ENCODE measurements around the gene MLN.

Gene MLN

GRCh38 chr6:33841070-33841469 is 37.3 kb upstream of the MLN start:
- H3K4me3 ChIP-seq (ENCODE audit: low read depth in 1 of 2, low read length in 2 of 2), result no peak overlapping the region
- H2AFZ ChIP-seq (ENCODE audit: low read depth, low read length), result no peak overlapping the region
- no peak for DNase-seq
- no peaks in the 10 kb centered on the region for H3K27me3 ChIP-seq (ENCODE audit: insufficient read depth, low read length, poor library complexity)
- no peaks in the 10 kb centered on the region for H3K9me3 ChIP-seq (ENCODE audit: insufficient read depth, low read length, severe bottlenecking)
- no peak overlapping the region for H3K9ac ChIP-seq (ENCODE audit: low read depth, low read length)
- no peaks in the 10 kb centered on the region for H3K79me2 ChIP-seq (ENCODE audit: insufficient read depth, low read length)
- TF ChIP-seq CTCF (IDR thresholded peaks at IDR 0.05; ENCODE audit: borderline replicate concordance, extremely low read depth, low read length, poor library complexity, severe bottlenecking) (no peak), EZH2 (IDR thresholded peaks at IDR 0.05; ENCODE audit: borderline replicate concordance, low read depth, low read length, severe bottlenecking) (no peak)
- 0 out of 2 replicates have a peak, but pooled peaks cover 5% of the 10 kb centered on the region for H4K20me1 ChIP-seq (ENCODE audit: insufficient read depth, low read length)
- no peaks in the 10 kb centered on the region for H3K36me3 ChIP-seq (ENCODE audit: insufficient read depth, low read length)
- ATAC-seq (ENCODE audit: insufficient read depth, low read depth), result no peak
- no peak overlapping the region for H3K27ac ChIP-seq (ENCODE audit: low read length)
- H3K4me1 ChIP-seq (ENCODE audit: insufficient read depth, low read length), result peaks cover 10% of the 10 kb centered on the region
- no peak overlapping the region for H3K4me2 ChIP-seq (ENCODE audit: insufficient read depth, low read length)

GRCh38 chr6:33840048-33840926 is 36.5 kb upstream of the MLN start:
- Histone ChIP-seq H4K20me1 (ENCODE audit: insufficient read depth, low read length) (no peaks in the 10 kb centered on the region), H3K9ac (ENCODE audit: low read depth, low read length) (no peak overlapping the region), H3K9me3 (ENCODE audit: insufficient read depth, low read length, severe bottlenecking) (no peaks in the 10 kb centered on the region), H3K4me3 (ENCODE audit: low read depth in 1 of 2, low read length in 2 of 2) (no peak overlapping the region), H3K79me2 (ENCODE audit: insufficient read depth, low read length) (no peaks in the 10 kb centered on the region), H3K4me1 (ENCODE audit: insufficient read depth, low read length) (peaks cover 10% of the 10 kb centered on the region), H3K27me3 (ENCODE audit: insufficient read depth, low read length, poor library complexity) (no peaks in the 10 kb centered on the region), H3K27ac (ENCODE audit: low read length) (0 out of 2 replicates have a peak overlapping the region, but pooled peaks have one; percentile 10), H2AFZ (ENCODE audit: low read depth, low read length) (no peak overlapping the region), H3K36me3 (ENCODE audit: insufficient read depth, low read length) (no peaks in the 10 kb centered on the region), H3K4me2 (ENCODE audit: insufficient read depth, low read length) (no peak overlapping the region)
- TF ChIP-seq EZH2 (IDR thresholded peaks at IDR 0.05; ENCODE audit: borderline replicate concordance, low read depth, low read length, severe bottlenecking) (no peak), CTCF (IDR thresholded peaks at IDR 0.05; ENCODE audit: borderline replicate concordance, extremely low read depth, low read length, poor library complexity, severe bottlenecking) (no peak)
- DNase-seq (peak; percentile 55), ATAC-seq (ENCODE audit: insufficient read depth, low read depth) (peak; percentile 90)

GRCh38 chr6:33839399-33840047 is 35.7 kb upstream of the MLN start:
- no peak for ATAC-seq (ENCODE audit: insufficient read depth, low read depth)
- Histone ChIP-seq H3K4me2 (ENCODE audit: insufficient read depth, low read length) (no peak overlapping the region), H3K9ac (ENCODE audit: low read depth, low read length) (no peak overlapping the region), H3K4me1 (ENCODE audit: insufficient read depth, low read length) (peaks cover 10% of the 10 kb centered on the region), H2AFZ (ENCODE audit: low read depth, low read length) (no peak overlapping the region), H3K79me2 (ENCODE audit: insufficient read depth, low read length) (no peaks in the 10 kb centered on the region), H3K4me3 (ENCODE audit: low read depth in 1 of 2, low read length in 2 of 2) (no peak overlapping the region), H3K36me3 (ENCODE audit: insufficient read depth, low read length) (no peaks in the 10 kb centered on the region), H3K9me3 (ENCODE audit: insufficient read depth, low read length, severe bottlenecking) (no peaks in the 10 kb centered on the region), H3K27me3 (ENCODE audit: insufficient read depth, low read length, poor library complexity) (no peaks in the 10 kb centered on the region), H3K27ac (ENCODE audit: low read length) (no peak overlapping the region), H4K20me1 (ENCODE audit: insufficient read depth, low read length) (no peaks in the 10 kb centered on the region)
- no peak for DNase-seq
- no peak for TF ChIP-seq CTCF (IDR thresholded peaks at IDR 0.05; ENCODE audit: borderline replicate concordance, extremely low read depth, low read length, poor library complexity, severe bottlenecking)
- no peak for TF ChIP-seq EZH2 (IDR thresholded peaks at IDR 0.05; ENCODE audit: borderline replicate concordance, low read depth, low read length, severe bottlenecking)

Data from DND-41 (cell line).